ENCODE measurements around the gene SNX33.

GRCh38 chr15:75631935-75632334 lies 15.8 kb upstream of the SNX33 start:
- TF ChIP-seq CTCF (optimal IDR thresholded peaks at IDR 0.05 in 1 of 3, IDR thresholded peaks at IDR 0.05 in 1 of 3, conservative IDR thresholded peaks at IDR 0.05 in 1 of 3; ENCODE audit: extremely low read depth in 1 of 3, insufficient read depth in 2 of 3, low read length in 3 of 3): no peak
- TF ChIP-seq EZH2 (IDR thresholded peaks at IDR 0.05; ENCODE audit: low read length): no peak

Measured in keratinocyte (primary cell).